ENCODE results near the gene NBEA.

The NBEA gene

DNA sequence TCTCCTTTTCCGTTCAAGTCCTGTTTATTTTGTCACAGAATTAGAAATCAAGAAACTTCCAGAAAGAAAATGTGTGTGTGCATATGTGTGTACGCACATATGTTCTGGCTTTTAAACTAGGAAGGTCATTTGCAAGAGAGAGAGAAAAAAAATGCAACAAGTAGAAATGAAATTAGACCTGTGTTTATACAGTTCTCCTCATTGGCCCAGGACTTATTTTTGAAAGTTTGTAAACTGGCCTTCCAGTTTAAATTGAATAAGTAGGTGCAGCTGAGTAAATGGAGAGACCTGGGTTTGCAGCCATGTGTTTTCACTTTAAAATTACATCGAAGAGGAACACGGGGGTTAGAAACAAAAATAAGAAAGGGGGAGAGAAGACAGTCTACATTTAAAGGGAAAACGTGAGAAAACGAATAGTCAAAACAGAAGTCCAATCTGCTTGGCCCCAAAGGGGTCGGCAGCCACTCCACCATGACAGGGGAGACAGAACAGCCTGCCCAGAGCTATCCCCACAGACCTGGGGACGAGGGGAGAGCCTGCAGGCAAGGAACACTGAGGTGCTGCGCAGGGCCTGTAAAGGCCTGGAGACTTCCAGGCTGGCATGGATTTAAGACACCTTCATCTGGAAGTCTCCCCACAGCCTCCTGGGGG lies 751.2 kb downstream of the NBEA start:
- TF ChIP-seq, protein P1, sequence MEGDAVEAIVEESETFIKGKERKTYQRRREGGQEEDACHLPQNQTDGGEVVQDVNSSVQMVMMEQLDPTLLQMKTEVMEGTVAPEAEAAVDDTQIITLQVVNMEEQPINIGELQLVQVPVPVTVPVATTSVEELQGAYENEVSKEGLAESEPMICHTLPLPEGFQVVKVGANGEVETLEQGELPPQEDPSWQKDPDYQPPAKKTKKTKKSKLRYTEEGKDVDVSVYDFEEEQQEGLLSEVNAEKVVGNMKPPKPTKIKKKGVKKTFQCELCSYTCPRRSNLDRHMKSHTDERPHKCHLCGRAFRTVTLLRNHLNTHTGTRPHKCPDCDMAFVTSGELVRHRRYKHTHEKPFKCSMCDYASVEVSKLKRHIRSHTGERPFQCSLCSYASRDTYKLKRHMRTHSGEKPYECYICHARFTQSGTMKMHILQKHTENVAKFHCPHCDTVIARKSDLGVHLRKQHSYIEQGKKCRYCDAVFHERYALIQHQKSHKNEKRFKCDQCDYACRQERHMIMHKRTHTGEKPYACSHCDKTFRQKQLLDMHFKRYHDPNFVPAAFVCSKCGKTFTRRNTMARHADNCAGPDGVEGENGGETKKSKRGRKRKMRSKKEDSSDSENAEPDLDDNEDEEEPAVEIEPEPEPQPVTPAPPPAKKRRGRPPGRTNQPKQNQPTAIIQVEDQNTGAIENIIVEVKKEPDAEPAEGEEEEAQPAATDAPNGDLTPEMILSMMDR (conservative IDR thresholded peaks at IDR 0.05; ENCODE audit: low read length): no peak
- no peak overlapping the region for H3K4me3 ChIP-seq (ENCODE audit: low read length)
- DNase-seq (ENCODE audit: low read depth): no peak

DNA sequence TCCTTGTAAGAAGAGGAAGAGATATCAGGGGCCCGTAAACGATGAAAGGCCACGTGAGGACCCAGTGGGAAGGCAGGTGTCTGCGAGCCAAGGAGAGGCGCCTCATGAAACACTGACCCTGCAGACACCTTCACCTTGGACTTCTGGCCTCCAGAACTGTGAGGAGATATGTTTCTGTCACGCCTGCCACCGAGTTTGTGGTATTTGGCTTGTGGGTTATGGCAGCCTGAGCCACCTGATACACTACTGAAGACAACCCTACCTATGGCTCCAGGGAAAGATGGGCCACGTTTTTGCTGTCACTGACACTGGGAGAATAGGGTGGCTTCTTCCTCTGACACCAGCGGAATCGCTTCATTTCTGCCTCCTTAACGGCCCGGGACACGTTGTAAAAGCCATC lies 752.0 kb downstream of the NBEA start:
- no peak overlapping the region for H3K4me3 ChIP-seq (ENCODE audit: low read length)
- TF ChIP-seq, protein P1 (conservative IDR thresholded peaks at IDR 0.05; ENCODE audit: low read length): no peak
- DNase-seq (ENCODE audit: low read depth): no peak

DNA sequence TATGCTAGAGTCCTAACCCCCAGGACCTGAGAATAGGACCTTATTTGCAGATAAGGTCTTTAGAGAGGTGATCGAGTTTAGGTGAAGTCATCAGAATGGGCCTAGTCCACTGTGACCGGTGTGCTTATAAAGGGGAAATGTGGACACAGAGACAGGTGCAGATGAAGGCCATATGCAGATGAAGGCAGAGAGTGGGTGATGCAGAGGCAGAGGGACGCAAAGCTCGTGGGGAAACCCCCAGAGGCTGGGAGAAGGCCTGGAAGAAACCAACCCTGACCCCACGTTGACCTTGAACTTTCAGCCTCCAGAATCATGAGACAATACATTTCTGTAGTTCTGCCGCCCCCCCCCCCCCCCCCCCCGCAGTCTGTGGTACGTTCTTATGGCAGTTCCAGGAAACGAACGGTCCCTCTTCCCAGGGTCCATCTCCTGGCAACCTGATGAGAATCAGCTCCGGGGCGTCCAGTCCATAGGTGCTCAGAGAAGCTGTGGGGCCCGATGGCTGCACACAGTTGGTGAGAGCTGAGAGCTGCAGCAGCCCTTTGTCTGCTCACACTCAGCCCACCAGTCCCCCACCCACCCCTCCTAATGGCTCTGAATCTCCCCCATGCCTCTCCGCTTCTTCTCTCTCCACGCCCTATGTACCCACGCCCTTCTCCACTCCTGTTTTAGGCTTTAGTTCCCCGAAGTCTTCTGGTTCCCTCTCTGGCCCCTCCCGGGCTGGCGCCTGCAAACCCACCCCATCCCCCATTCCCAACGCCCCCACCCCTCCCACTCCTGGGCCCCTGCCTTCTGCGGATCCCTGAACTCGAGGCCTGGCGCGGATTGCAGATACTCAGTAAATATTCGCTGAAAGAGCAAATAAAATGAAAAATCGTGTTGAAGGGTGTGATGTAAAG lies 752.7 kb downstream of the NBEA start:
- DNase-seq (ENCODE audit: low read depth): no peak
- no peak overlapping the region for H3K4me3 ChIP-seq (ENCODE audit: low read length)
- TF ChIP-seq, protein P1 (conservative IDR thresholded peaks at IDR 0.05; ENCODE audit: low read length): no peak

DNA sequence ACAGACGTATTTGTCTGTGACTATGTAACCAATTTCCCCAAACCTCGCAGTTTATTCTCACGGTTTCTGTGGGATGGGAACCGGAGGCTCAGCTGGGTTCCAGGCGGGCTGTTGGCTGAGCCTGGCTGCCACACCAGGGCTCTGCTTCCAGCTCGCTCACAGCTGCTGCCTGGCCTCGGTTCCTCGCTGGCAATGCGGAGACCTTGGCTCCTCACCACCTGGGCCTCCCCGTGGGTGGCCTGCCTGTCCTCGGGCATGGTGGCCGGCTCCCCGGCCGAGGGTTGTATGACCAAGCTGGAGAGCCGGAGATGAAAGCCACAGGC lies 753.3 kb downstream of the NBEA start:
- TF ChIP-seq, protein P1 (conservative IDR thresholded peaks at IDR 0.05; ENCODE audit: low read length): no peak
- peak; percentile 51 for DNase-seq (ENCODE audit: low read depth)
- H3K4me3 ChIP-seq (ENCODE audit: low read length): no peak overlapping the region

DNA sequence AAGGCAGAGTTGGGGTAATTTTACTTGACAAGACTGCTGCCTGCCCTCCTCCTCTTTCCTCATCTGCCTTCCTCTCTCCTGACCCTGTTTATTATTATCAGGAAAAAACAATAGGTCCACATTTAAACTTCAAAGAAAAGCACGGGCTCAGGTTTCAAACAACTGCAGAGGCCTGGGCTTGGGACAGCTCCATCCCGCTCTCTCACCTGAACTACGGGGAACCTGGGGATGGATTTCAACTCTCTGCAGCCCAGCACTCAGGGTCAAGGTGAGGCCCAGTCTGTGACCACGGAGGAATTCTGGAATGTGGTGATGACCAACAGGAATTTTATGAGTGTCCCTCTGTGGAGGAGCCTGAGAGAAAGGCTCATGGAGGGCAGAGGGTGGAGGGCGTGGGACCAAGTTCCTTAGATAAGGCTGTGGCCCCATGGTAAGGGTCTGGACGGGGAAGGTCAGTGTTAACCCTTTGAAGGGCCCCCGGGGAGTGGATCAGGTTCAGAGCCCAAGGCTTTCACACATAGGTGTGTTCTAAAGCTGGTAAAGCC lies 755.2 kb downstream of the NBEA start:
- TF ChIP-seq, protein P1 (conservative IDR thresholded peaks at IDR 0.05; ENCODE audit: low read length): no peak
- no peak overlapping the region for H3K4me3 ChIP-seq (ENCODE audit: low read length)
- peak; percentile 34 for DNase-seq (ENCODE audit: low read depth)

DNA sequence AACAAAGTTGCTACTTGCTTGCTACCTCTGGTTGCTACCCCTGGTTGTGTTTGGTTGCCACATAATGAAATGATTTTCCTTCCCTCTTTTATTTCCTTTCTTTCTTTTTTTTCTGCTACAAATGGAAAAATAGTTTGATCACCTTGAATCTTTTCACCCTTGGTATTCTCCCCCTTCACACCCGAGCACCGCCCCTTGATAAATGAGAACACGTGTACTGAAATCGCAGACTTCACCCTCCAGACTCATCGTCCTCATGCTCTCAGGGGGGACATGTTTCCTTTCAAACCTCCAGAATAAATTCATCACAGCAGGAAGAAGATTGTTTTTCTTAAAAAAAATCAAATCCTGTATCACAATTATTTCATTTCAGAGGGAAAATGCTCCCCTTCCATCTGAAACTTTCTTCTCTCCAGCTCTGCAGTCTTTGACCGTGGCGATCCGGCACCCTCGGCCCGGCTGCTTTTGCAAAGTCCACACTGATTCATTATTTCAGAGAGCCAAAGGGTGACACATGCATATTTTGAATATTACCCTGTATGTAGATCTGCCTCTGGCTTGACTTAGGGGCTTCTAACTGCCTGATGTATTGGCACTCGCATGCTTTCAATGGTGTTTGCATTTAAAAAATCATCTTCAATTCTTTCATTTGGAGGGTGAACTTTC lies 757.0 kb downstream of the NBEA start:
- DNase-seq (ENCODE audit: low read depth): peak; percentile 81
- TF ChIP-seq, protein P1 (conservative IDR thresholded peaks at IDR 0.05; ENCODE audit: low read length): no peak
- peak overlapping the region; percentile 46 for H3K4me3 ChIP-seq (ENCODE audit: low read length)
